GM12801 (cell line): ENCODE results near the gene HOXB4.

Source experiments
- CTCF ChIP-seq: IDR thresholded peaks from one replicate; pipeline ENCODE4 v1.5.1; 2011; ENCODE audit warnings: control low read depth; ENCODE audit not compliant: insufficient read length; ENCODE audit errors: extremely low read depth

HOXB4 gene

DNA sequence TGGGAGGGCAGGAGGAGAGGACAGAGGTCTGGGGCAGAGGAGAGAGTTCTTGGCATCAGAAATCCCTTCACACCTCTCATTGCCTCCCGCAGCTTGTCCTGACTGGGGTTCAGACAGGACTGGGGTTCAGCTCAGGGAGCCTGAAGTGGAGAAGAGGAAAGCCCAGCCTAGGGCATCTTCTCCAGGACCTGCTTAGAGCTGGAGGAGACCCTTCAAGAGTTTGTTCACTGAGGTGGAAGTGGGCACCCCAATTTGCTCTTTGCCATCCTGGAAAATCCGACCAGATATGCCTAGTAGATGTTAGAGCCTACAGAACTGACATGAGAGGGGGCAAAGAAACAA, 9.9 kb upstream of the HOXB4 start:
- TF ChIP-seq CTCF: no peak

- TF ChIP-seq CTCF: no peak
Observed at GRCh38 chr17:48587276-48588073, 9.3 kb upstream of the HOXB4 start.

- no peak for TF ChIP-seq CTCF
Observed at GRCh38 chr17:48586355-48587258, 8.5 kb upstream of the HOXB4 start.

DNA sequence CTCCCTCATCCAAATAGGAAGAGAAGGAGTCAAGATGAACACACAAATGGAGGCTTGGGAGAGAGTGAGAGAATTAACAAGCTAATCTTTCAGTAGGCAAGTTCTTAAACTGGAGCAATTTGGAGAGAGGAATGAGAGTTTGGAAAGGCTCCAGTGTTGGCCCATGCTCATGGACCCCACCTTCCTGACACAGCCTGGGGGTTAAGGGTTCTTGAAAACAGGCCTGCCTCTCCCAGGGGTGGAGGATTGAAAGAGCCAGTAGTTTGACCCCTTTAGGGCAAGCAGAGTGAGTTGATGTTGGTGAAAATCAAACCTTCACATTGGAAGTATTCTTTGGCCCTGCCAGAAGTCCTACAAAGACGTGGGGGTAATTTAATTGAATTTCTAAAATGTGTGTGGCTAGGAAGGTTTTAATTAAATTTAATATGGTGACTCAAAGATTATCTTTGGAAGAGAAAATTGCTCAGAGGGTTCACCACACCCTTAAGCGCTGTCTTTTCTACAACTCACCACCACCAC, 6.1 kb upstream of the HOXB4 start:
- no peak for TF ChIP-seq CTCF

- no peak for TF ChIP-seq CTCF
Observed at GRCh38 chr17:48583708-48584222, 5.6 kb upstream of the HOXB4 start.

DNA sequence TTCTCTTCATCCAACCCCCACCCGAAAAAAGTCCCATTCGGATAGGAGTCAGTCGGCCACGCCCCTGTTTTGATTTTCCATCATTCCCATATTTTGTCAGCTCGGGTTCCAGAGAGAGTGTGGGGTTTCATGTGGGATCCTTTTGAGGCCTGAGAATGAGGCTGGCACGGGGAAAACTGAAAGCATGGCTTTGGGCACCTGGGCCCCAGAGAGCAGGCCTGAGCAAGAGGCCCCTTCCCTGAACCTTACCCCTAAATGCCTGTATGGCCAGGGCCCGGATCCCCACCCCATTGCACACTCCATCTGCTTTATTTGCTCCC, 4.6 kb upstream of the HOXB4 start:
- TF ChIP-seq CTCF: no peak
